ENCODE data around the gene TAP1.
"Not testable (repeated sequence)": the region's sequence is repeated elsewhere in the genome, so short reads cannot be mapped to it uniquely, and the experiment has no call there.

GRCh38 chr6:32880962-32881361 lies 27.5 kb upstream of the TAP1 start:
- TF ChIP-seq, protein P1, sequence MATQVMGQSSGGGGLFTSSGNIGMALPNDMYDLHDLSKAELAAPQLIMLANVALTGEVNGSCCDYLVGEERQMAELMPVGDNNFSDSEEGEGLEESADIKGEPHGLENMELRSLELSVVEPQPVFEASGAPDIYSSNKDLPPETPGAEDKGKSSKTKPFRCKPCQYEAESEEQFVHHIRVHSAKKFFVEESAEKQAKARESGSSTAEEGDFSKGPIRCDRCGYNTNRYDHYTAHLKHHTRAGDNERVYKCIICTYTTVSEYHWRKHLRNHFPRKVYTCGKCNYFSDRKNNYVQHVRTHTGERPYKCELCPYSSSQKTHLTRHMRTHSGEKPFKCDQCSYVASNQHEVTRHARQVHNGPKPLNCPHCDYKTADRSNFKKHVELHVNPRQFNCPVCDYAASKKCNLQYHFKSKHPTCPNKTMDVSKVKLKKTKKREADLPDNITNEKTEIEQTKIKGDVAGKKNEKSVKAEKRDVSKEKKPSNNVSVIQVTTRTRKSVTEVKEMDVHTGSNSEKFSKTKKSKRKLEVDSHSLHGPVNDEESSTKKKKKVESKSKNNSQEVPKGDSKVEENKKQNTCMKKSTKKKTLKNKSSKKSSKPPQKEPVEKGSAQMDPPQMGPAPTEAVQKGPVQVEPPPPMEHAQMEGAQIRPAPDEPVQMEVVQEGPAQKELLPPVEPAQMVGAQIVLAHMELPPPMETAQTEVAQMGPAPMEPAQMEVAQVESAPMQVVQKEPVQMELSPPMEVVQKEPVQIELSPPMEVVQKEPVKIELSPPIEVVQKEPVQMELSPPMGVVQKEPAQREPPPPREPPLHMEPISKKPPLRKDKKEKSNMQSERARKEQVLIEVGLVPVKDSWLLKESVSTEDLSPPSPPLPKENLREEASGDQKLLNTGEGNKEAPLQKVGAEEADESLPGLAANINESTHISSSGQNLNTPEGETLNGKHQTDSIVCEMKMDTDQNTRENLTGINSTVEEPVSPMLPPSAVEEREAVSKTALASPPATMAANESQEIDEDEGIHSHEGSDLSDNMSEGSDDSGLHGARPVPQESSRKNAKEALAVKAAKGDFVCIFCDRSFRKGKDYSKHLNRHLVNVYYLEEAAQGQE (IDR thresholded peaks at IDR 0.05; ENCODE audit: insufficient read depth in 1 of 2, low read depth in 2 of 2, low read length in 1 of 2), result not testable (repeated sequence)
- TF ChIP-seq, protein P2, sequence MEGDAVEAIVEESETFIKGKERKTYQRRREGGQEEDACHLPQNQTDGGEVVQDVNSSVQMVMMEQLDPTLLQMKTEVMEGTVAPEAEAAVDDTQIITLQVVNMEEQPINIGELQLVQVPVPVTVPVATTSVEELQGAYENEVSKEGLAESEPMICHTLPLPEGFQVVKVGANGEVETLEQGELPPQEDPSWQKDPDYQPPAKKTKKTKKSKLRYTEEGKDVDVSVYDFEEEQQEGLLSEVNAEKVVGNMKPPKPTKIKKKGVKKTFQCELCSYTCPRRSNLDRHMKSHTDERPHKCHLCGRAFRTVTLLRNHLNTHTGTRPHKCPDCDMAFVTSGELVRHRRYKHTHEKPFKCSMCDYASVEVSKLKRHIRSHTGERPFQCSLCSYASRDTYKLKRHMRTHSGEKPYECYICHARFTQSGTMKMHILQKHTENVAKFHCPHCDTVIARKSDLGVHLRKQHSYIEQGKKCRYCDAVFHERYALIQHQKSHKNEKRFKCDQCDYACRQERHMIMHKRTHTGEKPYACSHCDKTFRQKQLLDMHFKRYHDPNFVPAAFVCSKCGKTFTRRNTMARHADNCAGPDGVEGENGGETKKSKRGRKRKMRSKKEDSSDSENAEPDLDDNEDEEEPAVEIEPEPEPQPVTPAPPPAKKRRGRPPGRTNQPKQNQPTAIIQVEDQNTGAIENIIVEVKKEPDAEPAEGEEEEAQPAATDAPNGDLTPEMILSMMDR (IDR thresholded peaks at IDR 0.05), result not testable (repeated sequence)
- not testable (repeated sequence) for TF ChIP-seq POLR2AphosphoS5 (IDR thresholded peaks at IDR 0.05; ENCODE audit: low read depth, low read length)

Data from Panc1 (cell line).